Prostate gland (tissue), 2 donors: ENCODE measurements around the gene KRT14. TPM values are rescaled to one million over a fixed set of nuclear protein-coding genes. Genes with fewer than 3 reads are reported as not detected.

Experiments used
- DNase-seq: peaks from one replicate; pipeline ENCODE4 v3.0.0-alpha.2; 2019; ENCODE audit warnings: low spot score
- H3K27ac ChIP-seq, 2 donors: fragments of 200-600 bp; sonication (generic); 2 replicates each; pipeline ENCODE4 v1.5.1; 2017 to 2019
- H3K27me3 ChIP-seq: fragments of 200-600 bp; sonication (generic); replicated peaks from 2 replicates; pipeline ENCODE4 v1.5.1; 2019; ENCODE audit not compliant: insufficient read depth
- H3K36me3 ChIP-seq, 2 donors: fragments of 200-600 bp; sonication (generic); 1 replicate in 1 of 2; 2 replicates in 1 of 2; pipeline versions ENCODE4 v1.5.1 to v1.8.1; 2017 to 2019
- H3K4me1 ChIP-seq: fragments of 200-600 bp; sonication (generic); replicated peaks from 2 replicates; pipeline ENCODE4 v1.5.1; 2019
- H3K4me3 ChIP-seq, 2 donors: fragments of 200-600 bp; sonication (generic); 2 replicates each; pipeline ENCODE4 v1.5.1; 2017 to 2019
- H3K9me3 ChIP-seq: fragments of 200-600 bp; sonication (generic); 2 replicates; pipeline ENCODE4 v1.5.1; 2017
- CTCF ChIP-seq, 4 experiments: fragments of 200-600 bp in 2 of 4; fragments of 450-650 bp in 2 of 4; sonication (generic) in 2 of 4; IDR thresholded peaks; 1 replicate in 3 of 4; 2 replicates in 1 of 4; pipeline ENCODE4 v1.5.1; 2016 to 2019; ENCODE audit warnings: antibody characterized with exemption in 4 of 4, mild to moderate bottlenecking in 2 of 4, moderate library complexity in 2 of 4
- POLR2A ChIP-seq: fragments of 450-650 bp; IDR thresholded peaks from one replicate; pipeline ENCODE4 v1.6.1; 2016; ENCODE audit warnings: antibody characterized with exemption, mild to moderate bottlenecking
- POLR2AphosphoS5 ChIP-seq: sonication (generic); formaldehyde crosslinking; IDR thresholded peaks from one replicate; pipeline ENCODE4 v1.6.1; 2017; ENCODE audit warnings: antibody characterized with exemption
- WGBS: methylation state at CpG from one replicate; pipeline ENCODE4 v1.1.5; 2018; 5-methylcytosine and 5-hydroxymethylcytosine counted together
- intact Hi-C: fragments of 100-400 bp; cut with DNase I; formaldehyde crosslinking; loops from one replicate; pipeline ENCODE4 v1.14.2; 2022
- total RNA-seq, 2 donors: library from RNA; depleted of rRNA; stranded (reverse); fragments of >200 nt; gene quantifications; one replicate each; pipeline ENCODE4 v1.1.0, GENCODE V29; 2016

Gene KRT14
- total RNA-seq, 2 donors from 2014 or later = 28.1 to 298 TPM

GRCh38 chr17:41563607-41564170 is 23.0 kb downstream of the KRT14 start:
- Histone ChIP-seq H3K9me3 (no peaks in the 10 kb centered on the region), H3K36me3 (no peaks in the 10 kb centered on the region)

GRCh38 chr17:41561554-41561953 is 25.1 kb downstream of the KRT14 start:
- H3K27me3 ChIP-seq = no peaks in the 10 kb centered on the region
- no peak for TF ChIP-seq POLR2A
- TF ChIP-seq POLR2AphosphoS5 = no peak
- TF ChIP-seq CTCF (IDR thresholded peaks at IDR 0.05) = no peak
- DNase-seq = no peak
- intact Hi-C loops = no loop called here
- WGBS = 87% methylated on average over 6 of the region's 6 CpGs
- no peak overlapping the region for H3K27ac ChIP-seq
- H3K4me3 ChIP-seq = no peak overlapping the region
- H3K36me3 ChIP-seq = no peaks in the 10 kb centered on the region
- H3K9me3 ChIP-seq = no peaks in the 10 kb centered on the region
- H3K4me1 ChIP-seq = no peaks in the 10 kb centered on the region

More at GRCh38 chr17:41563607-41564170, 23.0 kb downstream of the KRT14 start:
- Histone ChIP-seq H3K27ac (no peak overlapping the region), H3K27me3 (no peaks in the 10 kb centered on the region), H3K4me3 (no peak overlapping the region), H3K4me1 (no peaks in the 10 kb centered on the region)
- TF ChIP-seq POLR2A (no peak), CTCF (IDR thresholded peaks at IDR 0.05) (no peak), POLR2AphosphoS5 (no peak)
- no peak for DNase-seq
- WGBS = 52% methylated on average over 3 of the region's 3 CpGs
- intact Hi-C loops = no loop called here

GRCh38 chr17:41559548-41559947 is 27.1 kb downstream of the KRT14 start:
- 85% methylated on average over 2 of the region's 2 CpGs for WGBS
- no peaks in the 10 kb centered on the region for H3K27me3 ChIP-seq
- no peaks in the 10 kb centered on the region for H3K36me3 ChIP-seq
- H3K9me3 ChIP-seq = no peaks in the 10 kb centered on the region
- H3K27ac ChIP-seq = no peak overlapping the region
- no peaks in the 10 kb centered on the region for H3K4me1 ChIP-seq
- intact Hi-C loops = no loop called here
- H3K4me3 ChIP-seq = no peak overlapping the region
- no peak for DNase-seq
- TF ChIP-seq POLR2A (no peak), POLR2AphosphoS5 (no peak), CTCF (IDR thresholded peaks at IDR 0.05) (no peak)

- 66% methylated on average over 9 of the region's 9 CpGs for WGBS
- TF ChIP-seq POLR2A (no peak), CTCF (IDR thresholded peaks at IDR 0.05) (no peak), POLR2AphosphoS5 (no peak)
- Histone ChIP-seq H3K27me3 (no peaks in the 10 kb centered on the region), H3K27ac (no peak overlapping the region), H3K4me3 (no peak overlapping the region), H3K4me1 (no peaks in the 10 kb centered on the region), H3K9me3 (no peaks in the 10 kb centered on the region), H3K36me3 (no peaks in the 10 kb centered on the region)
- DNase-seq = no peak
- intact Hi-C loops = no loop called here
Measured at GRCh38 chr17:41556931-41557330, 29.8 kb downstream of the KRT14 start.

- intact Hi-C loops = no loop called here
- Histone ChIP-seq H3K4me1 (no peaks in the 10 kb centered on the region), H3K4me3 (no peak overlapping the region), H3K27me3 (no peaks in the 10 kb centered on the region), H3K27ac (no peak overlapping the region), H3K36me3 (no peaks in the 10 kb centered on the region), H3K9me3 (no peaks in the 10 kb centered on the region)
- 78% methylated on average over 5 of the region's 5 CpGs for WGBS
- TF ChIP-seq CTCF (IDR thresholded peaks at IDR 0.05) = no peak
- no peak for TF ChIP-seq POLR2AphosphoS5
- no peak for TF ChIP-seq POLR2A
- DNase-seq = no peak
Measured at GRCh38 chr17:41556306-41556705, 30.4 kb downstream of the KRT14 start.
